ENCODE results near the gene LPP. TPM values are rescaled to one million over a fixed set of nuclear protein-coding genes. Genes with fewer than 3 reads are reported as not detected.

LPP gene
- total RNA-seq, 1 experiment from 2014 or later = 264 TPM

DNA sequence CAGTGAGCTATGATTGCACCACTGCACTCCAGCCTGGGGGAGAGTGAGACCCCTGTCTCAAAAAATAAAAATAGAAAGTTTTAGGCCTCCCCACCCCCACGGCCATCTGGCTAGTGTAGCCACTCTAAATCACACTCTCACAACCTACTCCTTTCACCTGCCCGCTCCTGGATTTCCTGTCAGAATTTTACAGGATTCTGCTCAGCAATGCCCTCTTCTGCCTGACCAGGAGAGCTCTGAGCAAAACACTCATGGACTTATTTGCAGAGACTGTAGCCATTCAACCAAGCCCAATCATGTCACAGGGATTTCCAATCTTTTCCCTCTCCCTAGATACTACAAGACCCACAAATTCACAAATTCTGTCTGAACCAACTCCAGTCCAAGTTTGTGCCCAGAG is 775.2 kb downstream of the LPP start:
- H3K27me3 Mint-ChIP-seq (ENCODE audit: unreplicated experiment) = no peaks in the 10 kb centered on the region
- CTCF ChIA-PET = interaction anchor here (0.5 to 1.6 kb wide), 8 partner anchors 19 to 1192 kb away, joined by 3 to 7 read pairs (median 4); no protein-coding TSS in a partner anchor
- no peaks in the 10 kb centered on the region for H3K9me3 Mint-ChIP-seq (ENCODE audit: low read depth, unreplicated experiment)
- no TSS peak for BruUV-seq (replicated peaks)
- H3K36me3 Mint-ChIP-seq (ENCODE audit: insufficient read depth, unreplicated experiment) = no peaks in the 10 kb centered on the region
- no peak overlapping the region for H3K4me3 Mint-ChIP-seq (ENCODE audit: low read depth, unreplicated experiment)
- DNase-seq = peak; percentile 44
- H3K4me1 Mint-ChIP-seq (ENCODE audit: low read depth, unreplicated experiment) = peaks cover 7% of the 10 kb centered on the region
- TF ChIP-seq, protein P1, sequence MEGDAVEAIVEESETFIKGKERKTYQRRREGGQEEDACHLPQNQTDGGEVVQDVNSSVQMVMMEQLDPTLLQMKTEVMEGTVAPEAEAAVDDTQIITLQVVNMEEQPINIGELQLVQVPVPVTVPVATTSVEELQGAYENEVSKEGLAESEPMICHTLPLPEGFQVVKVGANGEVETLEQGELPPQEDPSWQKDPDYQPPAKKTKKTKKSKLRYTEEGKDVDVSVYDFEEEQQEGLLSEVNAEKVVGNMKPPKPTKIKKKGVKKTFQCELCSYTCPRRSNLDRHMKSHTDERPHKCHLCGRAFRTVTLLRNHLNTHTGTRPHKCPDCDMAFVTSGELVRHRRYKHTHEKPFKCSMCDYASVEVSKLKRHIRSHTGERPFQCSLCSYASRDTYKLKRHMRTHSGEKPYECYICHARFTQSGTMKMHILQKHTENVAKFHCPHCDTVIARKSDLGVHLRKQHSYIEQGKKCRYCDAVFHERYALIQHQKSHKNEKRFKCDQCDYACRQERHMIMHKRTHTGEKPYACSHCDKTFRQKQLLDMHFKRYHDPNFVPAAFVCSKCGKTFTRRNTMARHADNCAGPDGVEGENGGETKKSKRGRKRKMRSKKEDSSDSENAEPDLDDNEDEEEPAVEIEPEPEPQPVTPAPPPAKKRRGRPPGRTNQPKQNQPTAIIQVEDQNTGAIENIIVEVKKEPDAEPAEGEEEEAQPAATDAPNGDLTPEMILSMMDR (IDR thresholded peaks at IDR 0.05; ENCODE audit: unreplicated experiment) = no peak
- intact Hi-C loops (cut with micrococcal nuclease; ENCODE audit: unreplicated experiment) = no loop called here
- no peak overlapping the region for H3K27ac Mint-ChIP-seq (ENCODE audit: unreplicated experiment)

DNA sequence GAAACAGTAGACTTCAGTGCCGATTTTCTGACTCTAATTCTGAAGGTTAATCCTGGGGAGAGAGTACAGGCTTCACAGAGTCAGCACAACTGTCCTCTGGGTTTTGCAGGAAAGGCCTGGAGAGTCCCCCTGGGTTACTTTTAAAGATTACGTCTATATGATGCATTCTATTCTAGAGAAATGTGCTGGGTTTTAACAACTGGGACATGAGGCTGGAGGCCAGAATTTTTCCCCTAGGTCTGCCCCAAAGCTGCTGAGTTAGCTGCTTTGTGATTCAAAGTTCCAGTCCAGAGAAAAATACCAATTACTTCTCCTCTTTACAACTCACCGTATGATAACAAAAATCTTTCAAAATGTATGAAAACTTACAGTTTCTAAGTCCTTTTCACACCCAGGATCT is 777.1 kb downstream of the LPP start:
- Mint-ChIP-seq H3K27ac (ENCODE audit: unreplicated experiment) (no peak overlapping the region), H3K36me3 (ENCODE audit: insufficient read depth, unreplicated experiment) (no peaks in the 10 kb centered on the region), H3K9me3 (ENCODE audit: low read depth, unreplicated experiment) (no peaks in the 10 kb centered on the region), H3K4me1 (ENCODE audit: low read depth, unreplicated experiment) (peaks cover 7% of the 10 kb centered on the region), H3K4me3 (ENCODE audit: low read depth, unreplicated experiment) (no peak overlapping the region), H3K27me3 (ENCODE audit: unreplicated experiment) (no peaks in the 10 kb centered on the region)
- intact Hi-C loops (cut with micrococcal nuclease; ENCODE audit: unreplicated experiment) = no loop called here
- CTCF ChIA-PET = interaction anchor here (0.9 kb wide), 1 partner anchor 1192 kb away, joined by 3 read pairs; no protein-coding TSS in a partner anchor
- TF ChIP-seq, protein P1 (IDR thresholded peaks at IDR 0.05; ENCODE audit: unreplicated experiment) = no peak
- no TSS peak for BruUV-seq (replicated peaks)
- DNase-seq = no peak

DNA sequence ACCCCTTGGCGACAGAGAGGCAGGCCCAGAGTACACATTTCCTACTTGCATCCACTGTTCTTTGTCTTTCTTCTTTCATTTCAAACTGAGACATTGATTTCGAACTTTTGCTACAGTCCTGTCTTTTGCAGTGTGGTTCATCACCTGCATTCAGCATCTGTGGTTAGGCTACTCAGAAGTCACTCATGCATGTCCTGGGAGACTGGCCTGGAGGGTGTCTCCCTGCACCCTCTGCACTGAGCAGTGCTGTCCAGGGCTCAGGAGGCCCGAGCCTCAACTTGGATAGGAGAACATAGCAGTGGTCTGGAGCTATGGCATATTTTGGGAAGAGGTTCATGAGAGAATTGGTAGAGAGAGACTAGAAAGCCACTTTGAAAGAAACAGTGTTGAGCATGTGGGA is 777.6 kb downstream of the LPP start:
- TF ChIP-seq, protein P1 (IDR thresholded peaks at IDR 0.05; ENCODE audit: unreplicated experiment) = no peak
- no peaks in the 10 kb centered on the region for H3K9me3 Mint-ChIP-seq (ENCODE audit: low read depth, unreplicated experiment)
- no peak for DNase-seq
- H3K27ac Mint-ChIP-seq (ENCODE audit: unreplicated experiment) = no peak overlapping the region
- H3K27me3 Mint-ChIP-seq (ENCODE audit: unreplicated experiment) = no peaks in the 10 kb centered on the region
- no peaks in the 10 kb centered on the region for H3K36me3 Mint-ChIP-seq (ENCODE audit: insufficient read depth, unreplicated experiment)
- CTCF ChIA-PET = interaction anchor here (0.9 kb wide), 1 partner anchor 1193 kb away, joined by 3 read pairs; no protein-coding TSS in a partner anchor
- no peak overlapping the region for H3K4me3 Mint-ChIP-seq (ENCODE audit: low read depth, unreplicated experiment)
- BruUV-seq (replicated peaks) = no TSS peak
- intact Hi-C loops (cut with micrococcal nuclease; ENCODE audit: unreplicated experiment) = no loop called here
- peaks cover 7% of the 10 kb centered on the region for H3K4me1 Mint-ChIP-seq (ENCODE audit: low read depth, unreplicated experiment)

DNA sequence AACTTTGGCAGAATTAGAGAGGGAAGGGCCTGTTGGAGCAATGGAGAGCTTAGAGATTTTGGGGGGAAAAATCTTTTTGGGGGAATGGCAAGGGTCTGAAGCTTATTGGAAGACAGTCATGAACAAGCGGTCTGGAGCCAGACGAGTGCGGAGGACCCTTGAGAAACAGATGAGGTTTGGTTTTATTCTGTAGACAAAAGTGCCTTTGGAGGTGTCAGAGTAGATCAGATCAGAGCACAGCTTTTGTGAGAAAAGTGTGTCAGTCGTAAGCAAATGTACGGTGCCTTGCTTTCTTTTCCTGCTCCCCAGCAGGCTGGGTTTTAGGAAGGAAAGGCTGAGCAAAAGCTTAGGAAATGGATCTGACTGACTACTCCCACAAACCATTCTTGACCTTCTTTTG is 781.0 kb downstream of the LPP start:
- no peaks in the 10 kb centered on the region for H3K27me3 Mint-ChIP-seq (ENCODE audit: unreplicated experiment)
- H3K27ac Mint-ChIP-seq (ENCODE audit: unreplicated experiment) = no peak overlapping the region
- BruUV-seq (replicated peaks) = no TSS peak
- H3K4me1 Mint-ChIP-seq (ENCODE audit: low read depth, unreplicated experiment) = no peaks in the 10 kb centered on the region
- intact Hi-C loops (cut with micrococcal nuclease; ENCODE audit: unreplicated experiment) = no loop called here
- no peaks in the 10 kb centered on the region for H3K9me3 Mint-ChIP-seq (ENCODE audit: low read depth, unreplicated experiment)
- CTCF ChIA-PET = interaction anchor here (0.6 to 1.0 kb wide), 2 partner anchors 503 to 952 kb away, joined by 3 read pairs; no protein-coding TSS in a partner anchor
- TF ChIP-seq, protein P1 (IDR thresholded peaks at IDR 0.05; ENCODE audit: unreplicated experiment) = no peak
- H3K4me3 Mint-ChIP-seq (ENCODE audit: low read depth, unreplicated experiment) = no peak overlapping the region
- DNase-seq = no peak
- no peaks in the 10 kb centered on the region for H3K36me3 Mint-ChIP-seq (ENCODE audit: insufficient read depth, unreplicated experiment)
